OCI-M2 (cell line): Measurements from ENCODE around the gene MS4A10.

Experiments
- DNase-seq: peaks from one replicate; lab custom pipeline; 2025; ENCODE audit not compliant: unreplicated experiment; lab: John Stamatoyannopoulos, UW

Gene MS4A10

DNA sequence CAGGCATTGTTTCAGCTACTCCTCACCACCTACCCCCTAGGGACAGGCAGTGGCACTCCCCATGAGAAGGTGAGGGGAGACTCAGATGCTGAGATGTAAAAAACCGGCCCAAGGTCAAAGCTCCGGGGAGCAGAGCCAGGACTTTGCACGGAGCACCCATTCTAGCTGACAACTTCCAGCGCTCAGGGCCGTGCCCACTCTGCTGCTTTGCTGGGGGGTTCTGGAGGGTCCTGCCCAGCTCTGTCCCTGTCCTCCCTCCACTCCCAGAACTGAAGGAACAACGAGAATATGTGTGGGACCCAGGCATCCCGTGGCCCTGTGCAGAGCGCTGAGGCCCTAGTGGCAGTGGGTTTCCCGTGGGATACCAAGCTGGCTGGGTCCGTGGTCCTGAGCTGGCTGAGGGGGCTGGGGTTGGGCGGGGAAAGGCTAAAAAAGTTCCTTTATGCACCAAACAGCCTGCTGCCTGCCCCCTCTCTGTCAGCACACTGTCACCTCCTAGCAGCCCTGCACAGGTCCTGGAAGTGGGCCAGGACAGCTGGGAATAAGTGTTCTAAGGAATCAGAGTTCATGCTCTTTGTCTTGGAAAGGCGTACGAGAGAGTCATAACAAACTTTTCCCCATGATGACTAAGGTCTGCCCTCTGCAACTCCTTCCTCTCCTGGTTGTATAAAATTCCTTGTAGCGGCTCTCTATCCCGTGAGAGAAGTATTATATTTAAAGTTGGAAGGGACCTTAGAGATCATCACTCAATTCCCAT lies 1.9 kb downstream of the MS4A10 start:
- no peak for DNase-seq

DNA sequence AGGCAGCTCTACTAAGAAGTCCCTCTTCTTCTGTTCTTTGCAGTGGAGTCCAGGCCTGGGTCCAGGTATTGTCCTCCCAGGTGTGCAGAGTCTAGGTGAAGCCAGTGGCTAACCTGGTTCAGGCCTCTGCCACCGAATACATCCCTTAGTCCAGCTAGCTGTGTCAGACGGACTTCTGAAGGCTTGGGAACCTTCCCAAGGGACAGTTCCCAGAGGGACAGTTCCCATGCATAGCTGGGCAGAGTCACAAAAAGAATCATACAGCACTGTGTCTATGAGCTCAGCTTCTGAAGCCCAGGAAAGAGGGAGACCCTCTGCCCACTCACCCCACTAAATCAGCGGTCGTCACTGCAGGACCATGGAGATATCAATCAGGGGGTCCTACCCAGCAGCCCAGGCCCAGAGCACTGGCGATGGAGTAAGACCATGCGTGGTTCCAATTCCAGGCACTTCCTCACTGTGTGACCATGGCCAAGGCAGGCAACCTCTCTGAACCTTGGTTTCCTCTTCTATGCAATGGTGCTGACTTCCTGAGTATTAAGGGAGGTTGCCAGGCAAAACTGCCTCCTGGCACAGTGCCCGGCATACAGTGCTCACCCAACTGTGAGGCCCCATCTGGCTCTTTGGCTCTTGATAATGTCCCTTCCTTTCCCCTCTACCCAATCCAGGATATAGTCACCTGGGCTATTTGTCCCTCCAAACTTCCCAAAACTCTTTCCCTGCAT lies 3.4 kb downstream of the MS4A10 start:
- DNase-seq = no peak

DNA sequence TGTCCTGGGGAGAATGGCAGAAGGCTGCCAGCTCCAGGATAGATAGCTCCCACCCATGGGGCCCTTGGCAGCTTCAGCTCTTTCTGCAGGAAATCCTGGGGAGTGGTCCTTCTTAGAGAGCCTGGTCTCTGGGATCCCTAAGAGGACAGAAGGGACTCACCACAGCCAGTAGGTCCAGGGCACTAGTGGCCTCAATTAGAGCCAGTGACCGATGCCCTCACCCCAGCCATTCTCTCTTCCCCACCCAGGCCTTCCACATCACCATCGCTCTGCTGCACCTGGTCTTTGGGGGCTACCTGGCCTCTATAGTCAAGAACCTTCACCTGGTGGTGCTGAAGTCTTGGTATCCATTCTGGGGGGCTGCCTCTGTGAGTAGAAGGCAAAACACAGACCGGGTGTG lies 5.6 kb downstream of the MS4A10 start:
- no peak for DNase-seq

DNA sequence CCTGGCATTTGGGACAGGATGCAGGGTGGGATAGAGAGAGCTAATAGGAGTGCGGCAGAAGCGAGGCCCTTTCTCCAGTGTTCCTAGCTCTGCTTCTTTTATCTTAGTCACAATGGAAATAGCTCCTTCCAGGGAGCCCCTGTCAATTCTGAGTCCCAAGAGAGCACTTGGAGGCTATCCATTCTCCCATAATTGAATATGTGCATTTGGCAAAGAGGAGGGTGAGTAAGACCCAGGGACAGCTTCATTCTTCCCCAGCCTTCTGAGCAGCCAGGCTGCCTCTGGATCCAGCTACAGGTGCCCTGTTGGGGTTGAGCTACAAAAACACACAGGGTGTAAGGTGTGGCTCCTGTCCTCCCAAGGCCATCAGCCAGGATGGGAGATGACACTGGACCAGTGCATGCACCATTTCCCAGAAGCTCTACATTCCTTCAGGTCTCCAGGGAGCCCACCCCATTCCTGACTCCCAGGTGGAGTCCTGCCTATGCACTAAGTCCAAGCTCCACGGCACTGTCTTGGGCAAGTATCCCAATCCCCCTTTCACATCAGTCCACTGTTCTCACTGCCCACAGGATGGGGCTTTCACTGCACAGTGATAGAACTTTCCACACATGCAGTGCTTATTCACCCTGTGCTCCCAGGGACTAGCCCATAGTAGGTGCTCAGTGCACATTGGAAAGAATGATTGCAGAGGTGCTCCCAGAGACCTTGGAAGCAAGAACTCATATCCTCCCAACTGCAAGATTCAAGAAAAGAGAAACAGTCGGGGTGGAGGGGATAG lies 6.2 kb downstream of the MS4A10 start:
- no peak for DNase-seq

DNA sequence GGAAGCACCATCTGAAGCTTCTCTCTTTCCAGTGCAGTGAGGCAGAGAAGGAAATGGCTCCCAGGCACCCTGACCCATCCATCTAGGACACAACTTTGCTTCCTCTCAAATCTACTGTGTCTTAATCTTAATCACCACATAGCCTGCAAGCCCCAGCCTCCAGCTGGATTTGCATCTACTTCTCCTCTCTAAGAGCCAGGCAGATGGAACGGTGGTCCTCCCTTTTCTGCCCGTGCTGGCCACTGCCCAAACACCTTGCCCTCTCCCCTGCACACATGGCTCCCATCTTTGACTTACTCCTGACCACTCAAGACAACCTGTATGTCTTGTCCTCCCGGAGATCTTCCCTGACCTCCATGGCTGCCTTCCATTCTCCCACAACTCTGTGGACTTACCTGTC lies 7.4 kb downstream of the MS4A10 start:
- DNase-seq = no peak

DNA sequence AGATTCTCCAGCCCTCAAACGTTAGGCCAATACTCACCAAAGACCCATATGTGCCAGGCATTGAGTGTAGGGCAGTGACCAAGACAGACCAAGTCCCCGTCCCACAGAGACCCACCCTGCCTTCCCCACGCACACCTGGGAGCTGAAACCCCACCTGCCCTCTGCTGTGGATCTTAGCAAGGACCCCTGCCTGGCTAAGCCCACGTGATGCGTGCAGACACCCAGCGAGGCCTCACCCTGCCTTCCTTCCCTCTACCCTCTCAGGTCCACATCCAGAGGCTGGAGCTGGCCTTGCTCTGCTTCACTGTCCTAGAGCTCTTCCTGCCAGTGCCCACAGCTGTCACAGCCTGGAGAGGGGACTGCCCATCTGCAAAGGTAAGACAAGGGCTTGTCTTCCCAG lies 10.2 kb downstream of the MS4A10 start:
- DNase-seq = no peak

DNA sequence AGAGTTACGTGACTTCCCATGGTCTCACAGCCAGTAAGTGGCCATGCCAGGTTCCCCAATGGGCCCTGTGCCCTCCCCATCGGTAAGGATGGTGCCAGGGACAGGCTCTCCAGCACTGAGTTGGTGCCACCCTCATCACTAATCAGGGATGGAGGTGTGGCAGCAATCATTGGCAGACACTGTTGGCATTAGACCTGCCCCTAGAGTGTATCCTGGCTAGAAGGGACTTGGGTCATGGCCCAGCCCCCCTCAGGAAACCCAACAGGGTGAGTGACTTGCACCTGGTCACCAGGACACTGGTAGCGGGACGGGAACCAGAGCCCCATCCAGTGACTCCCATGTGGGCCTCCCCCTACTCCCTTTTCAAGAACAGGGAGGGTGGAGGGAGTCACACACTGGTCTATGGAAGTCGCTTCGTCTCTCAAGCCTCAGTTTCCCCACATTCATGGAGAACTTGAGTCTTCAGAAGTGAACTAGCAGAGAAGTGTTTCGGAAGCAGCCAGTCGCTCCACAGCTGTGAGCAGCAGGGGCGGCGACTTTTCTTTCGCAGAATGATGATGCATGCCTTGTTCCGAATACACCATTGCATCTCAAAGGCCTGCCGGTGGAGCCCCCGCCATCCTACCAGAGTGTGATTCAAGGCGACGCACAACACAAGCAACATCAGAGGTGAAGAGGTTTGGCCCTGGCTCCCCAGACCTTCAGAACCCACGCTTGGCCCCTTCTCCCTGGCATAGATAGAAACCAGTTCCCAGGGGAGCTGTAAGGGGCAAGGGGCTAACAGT lies 12.9 kb downstream of the MS4A10 start:
- no peak for DNase-seq

DNA sequence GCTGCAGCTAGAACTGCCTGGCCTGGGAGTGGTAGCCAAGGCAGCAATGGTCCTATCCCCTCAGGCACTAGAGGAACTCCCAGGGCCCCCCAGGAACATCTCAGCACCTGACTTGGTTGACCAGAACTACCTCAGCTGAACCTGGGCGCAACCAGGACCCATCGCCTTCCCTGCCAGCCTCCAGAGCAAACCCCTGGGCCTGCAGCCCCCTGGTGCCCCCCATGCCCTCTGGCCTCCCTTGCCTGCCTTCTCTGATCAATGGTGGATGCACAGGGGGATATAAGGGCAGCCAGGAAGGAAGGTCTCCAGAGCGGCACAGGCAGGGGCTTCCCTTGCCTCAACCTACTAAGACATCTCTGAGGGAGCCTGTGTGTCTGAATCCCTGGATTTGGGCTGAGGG lies 13.5 kb downstream of the MS4A10 start:
- no peak for DNase-seq

DNA sequence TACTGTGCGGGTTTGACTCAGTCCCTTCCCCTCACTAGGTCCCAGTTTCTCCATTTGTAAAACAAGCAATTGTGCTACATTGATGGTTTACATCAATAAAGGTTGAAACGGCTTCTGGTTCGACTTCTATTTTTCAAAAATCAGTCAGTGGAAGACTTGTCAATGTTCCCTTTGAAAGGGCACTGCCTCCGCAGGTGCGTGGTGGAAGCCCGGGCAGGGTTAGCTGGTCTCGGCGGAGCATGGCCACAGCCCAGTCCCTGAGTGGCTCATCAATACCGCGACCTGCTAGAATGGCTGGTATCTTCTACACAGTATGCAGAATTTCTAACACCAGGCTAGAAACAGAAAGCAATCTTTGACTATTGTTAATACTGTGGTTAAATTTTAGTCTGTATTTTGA lies 16.1 kb downstream of the MS4A10 start:
- no peak for DNase-seq

DNA sequence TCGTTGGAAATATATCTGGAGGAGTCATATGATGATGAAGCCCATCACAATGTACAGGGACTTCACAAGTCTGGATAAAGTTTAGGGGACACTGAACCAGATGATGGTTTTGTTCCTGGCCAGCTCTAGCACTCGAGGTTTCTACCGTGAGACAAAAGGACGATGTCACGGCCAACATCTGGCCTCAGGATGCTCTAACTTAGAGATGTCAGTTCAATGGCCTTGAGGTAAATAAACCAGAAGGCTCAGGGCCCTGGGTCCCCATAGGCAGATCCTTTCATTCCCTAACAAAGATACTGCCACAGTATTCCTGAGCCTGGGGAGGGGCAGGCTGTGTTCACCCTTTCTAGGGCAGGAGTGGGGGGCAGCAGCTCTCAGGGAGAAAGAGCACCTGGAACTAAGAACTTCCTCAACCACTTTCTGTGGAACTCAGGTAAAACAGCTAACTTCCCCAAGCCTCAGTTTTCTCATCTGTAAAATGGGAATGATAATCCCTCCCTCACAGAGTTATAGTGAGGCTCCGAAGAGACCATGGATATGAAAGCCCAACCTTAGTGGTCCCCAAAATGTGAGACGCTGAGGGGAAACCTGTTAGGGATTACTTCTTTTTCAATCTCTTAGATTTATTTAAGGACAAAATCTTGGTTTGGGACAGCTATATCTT lies 18.3 kb downstream of the MS4A10 start:
- no peak for DNase-seq

DNA sequence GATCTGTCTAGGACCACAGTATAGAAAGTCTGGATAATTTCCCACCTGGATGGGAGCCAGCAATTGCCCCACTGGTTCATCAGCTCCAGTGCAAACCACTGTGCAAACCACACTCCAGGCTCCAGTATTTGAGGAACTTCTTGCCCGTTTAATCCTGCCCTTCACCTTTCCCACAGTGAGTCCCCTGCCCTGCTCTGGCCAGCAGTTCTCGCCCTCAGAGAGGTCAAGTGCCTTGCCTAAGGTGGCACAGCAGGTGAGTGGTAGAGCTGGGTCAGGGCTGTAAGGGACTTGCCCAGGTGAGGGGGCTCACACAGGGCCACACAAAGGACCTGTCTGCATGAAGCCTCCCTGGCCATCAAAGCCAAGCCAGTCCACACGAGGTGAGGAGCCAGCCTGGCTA lies 24.1 kb downstream of the MS4A10 start:
- no peak for DNase-seq

DNA sequence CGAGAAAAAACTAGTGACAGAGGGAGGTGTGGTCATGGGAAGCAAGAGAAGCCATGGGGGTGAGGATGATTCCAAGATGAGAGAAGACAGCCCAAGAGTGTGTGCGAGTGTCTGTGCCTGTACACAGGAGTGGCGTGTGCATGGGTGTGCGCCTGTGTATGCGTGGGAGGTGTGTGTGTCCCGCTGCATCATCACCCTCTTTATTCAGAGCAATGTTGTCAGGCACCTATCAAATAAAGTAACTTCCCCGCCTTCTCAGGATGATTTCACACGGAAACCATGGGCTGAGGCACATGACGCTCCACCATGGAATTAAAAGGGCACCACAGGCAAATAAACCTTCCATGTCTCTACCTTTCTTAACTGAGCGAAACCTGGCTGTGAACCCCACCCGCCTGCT lies 24.6 kb downstream of the MS4A10 start:
- no peak for DNase-seq

DNA sequence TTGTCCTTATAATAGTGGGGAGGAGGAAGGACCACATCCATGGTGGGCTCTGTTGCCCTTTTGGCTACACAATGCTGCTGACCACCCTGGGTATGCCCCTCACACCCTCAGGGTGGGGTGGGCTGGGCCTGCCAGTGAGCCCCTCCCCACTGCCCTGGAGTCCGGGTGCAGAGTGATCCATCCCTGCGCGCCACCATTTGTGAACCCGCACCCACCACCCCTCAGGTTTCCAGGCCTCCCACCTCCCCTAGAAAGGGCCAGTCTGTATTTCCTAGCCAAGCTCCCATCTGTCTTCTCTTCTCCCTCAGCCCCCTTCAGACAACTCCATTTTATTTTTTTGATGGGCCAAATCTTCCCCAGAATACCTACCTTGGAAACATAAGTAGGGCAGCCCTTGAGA lies 25.0 kb downstream of the MS4A10 start:
- DNase-seq = no peak

DNA sequence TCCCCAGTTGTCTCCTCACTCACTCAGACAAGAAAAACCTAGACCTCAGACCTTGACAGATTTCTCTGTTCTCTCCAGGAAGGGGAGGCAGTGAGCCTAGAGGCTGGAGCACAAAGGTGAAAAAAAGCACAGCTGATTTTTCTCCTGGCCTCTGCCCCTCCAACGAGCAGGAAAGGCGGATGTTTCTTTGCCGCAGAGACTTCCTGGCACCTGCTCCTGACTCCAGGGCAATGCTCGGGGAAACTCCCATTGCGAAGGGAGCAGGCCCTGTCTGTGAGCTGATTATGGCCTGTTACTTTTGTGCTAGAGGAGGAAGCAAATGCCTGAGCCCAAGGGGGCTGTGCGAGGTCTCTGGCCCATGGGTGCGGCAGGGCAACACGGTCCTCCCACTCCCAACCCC lies 25.4 kb downstream of the MS4A10 start:
- DNase-seq = no peak

DNA sequence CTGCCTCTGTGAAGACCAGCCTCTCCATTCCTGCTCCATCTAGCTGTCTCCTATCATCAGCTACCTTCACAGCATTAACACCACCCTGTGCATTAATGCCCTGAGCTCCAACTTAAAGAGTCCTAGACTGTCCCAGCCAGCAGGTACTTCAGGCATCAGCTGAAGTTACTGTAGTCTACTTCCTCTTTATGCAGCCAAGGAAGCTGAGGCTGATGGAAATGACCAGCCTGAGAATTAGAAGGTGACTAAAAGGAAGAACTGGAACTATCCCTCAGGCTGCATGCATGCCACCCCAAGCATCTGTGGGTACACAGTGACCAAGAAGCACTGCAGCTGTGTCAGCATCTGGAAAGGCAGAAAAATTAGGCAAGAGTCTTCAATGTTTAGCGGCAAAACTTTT lies 28.2 kb downstream of the MS4A10 start:
- no peak for DNase-seq

DNA sequence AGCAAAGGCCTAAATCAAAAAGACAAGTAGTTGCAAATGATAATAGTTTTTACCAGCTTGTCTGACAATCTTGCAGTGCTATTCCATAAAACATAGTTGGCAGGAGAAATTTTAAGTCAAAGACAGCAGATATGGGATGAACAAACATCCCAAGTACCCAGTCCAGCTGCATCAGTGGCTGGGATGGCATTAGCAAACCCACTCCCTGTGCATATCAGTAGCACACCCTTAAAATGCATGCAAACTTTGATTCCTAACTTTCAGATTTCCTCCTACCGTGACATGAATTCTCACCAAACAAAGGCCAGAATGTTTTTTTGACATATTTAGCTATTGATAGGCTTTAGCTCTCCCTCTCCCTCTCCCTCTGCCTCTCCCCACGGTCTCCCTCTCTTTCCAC lies 29.0 kb downstream of the MS4A10 start:
- no peak for DNase-seq

DNA sequence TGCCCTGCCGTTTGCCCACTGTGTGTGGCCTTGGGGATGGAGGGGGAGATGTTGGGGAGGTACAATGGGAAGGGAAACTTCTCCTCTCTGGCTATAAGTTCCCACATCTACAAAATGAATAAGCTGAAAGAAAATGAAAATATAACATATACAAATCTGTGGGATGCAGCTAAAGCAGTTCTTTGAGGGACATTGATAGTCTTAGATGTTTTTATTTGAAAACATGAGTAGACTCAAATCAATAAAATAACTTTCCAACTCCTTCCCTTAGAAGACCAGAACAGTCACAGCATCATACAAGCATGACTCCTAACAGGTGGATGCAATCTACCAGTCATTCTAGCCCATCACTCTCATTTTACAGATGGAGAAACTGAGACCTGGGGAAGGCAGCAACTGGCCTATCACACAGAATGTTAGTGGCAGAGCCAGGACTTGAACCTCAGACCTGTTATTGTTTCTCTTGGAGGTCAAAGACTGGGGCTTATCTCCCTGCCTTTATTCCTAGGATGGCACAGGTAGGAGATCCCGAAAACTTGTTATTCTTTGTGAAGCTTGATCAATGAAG lies 31.5 kb downstream of the MS4A10 start:
- no peak for DNase-seq

DNA sequence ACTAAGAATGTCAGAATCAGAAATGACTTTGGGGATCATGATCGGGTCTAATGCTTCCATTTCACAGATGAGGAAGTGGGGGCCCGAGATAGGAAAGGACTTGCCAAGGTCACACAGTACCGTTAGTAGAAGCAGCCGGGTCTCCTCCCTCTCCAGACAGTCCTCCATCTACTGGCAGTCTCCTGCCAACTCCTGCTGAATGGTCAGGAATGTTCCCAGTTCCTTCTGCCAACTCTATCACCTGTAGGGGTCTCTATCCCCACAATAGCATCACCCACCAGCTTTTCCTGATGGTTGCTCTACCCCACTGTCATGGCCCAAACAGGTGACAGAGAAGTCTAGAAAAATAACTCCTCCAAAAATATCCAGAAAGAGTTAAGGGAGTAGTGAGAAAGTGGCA lies 32.9 kb downstream of the MS4A10 start:
- no peak for DNase-seq

DNA sequence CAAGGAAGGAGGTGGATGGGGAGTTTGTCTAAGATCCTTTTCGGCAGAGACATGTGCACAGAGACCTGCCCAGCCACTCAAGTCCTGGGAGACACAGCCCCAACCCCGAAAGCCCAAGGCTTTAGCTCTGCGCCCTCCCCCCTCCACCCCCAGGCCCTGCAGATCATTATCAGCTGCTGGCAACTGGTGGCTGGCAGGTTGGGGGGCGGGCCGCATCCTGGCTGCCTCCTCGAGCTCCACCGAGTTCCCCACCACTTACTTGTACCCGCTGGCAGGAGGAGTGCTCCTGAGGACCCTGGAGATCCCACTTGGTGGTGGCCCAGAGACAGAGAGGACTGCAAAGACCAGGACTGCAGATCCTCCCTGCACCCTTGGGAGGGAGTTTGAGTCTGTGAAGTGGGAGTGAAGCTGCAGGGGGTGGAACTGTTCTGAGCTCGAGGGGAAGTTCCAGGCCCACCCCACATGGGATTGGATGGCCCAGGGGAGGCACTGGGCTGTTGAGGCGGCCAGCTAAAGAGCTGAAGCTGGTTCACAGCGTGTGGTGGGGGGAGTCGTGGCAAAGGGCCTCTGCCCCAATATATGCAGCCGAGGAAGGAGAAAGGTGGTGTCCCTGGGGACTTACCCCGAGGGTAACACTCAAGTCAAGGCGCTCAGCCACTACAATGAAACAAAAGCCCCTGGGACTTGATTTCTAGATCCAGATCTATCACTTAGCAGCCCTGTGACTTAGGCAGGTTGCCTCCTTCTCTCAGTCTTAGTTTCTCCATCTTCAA lies 36.9 kb downstream of the MS4A10 start:
- DNase-seq = no peak
